ENCODE results near the gene DSTYK. TPM values are rescaled to one million over a fixed set of nuclear protein-coding genes. Genes with fewer than 3 reads are reported as not detected.
"Not testable (repeated sequence)": the region's sequence is repeated elsewhere in the genome, so short reads cannot be mapped to it uniquely, and the experiment has no call there.

The DSTYK gene
- total RNA-seq, 1 experiment from 2014 or later, result 31.1 TPM

- DNase-seq (ENCODE audit: low read depth, low spot score), result no peak
- in situ Hi-C loops (cut with HindIII; ENCODE audit: low pct_unique_long_range_greater_than_20kb, low sequenced_read_pairs), result no loop called here
Observed at GRCh38 chr1:205243350-205244191, 32.1 kb upstream of the DSTYK start.

- no peak for DNase-seq (ENCODE audit: low read depth, low spot score)
- in situ Hi-C loops (cut with HindIII; ENCODE audit: low pct_unique_long_range_greater_than_20kb, low sequenced_read_pairs), result no loop called here
Observed at GRCh38 chr1:205241366-205242030, 30.0 kb upstream of the DSTYK start.

- in situ Hi-C loops (cut with HindIII; ENCODE audit: low pct_unique_long_range_greater_than_20kb, low sequenced_read_pairs), result no loop called here
- no peak for DNase-seq (ENCODE audit: low read depth, low spot score)
Observed at GRCh38 chr1:205240569-205240968, 29.1 kb upstream of the DSTYK start.

- DNase-seq (ENCODE audit: low read depth, low spot score), result no peak
- in situ Hi-C loops (cut with HindIII; ENCODE audit: low pct_unique_long_range_greater_than_20kb, low sequenced_read_pairs), result no loop called here
Observed at GRCh38 chr1:205240118-205240517, 28.6 kb upstream of the DSTYK start.

- in situ Hi-C loops (cut with HindIII; ENCODE audit: low pct_unique_long_range_greater_than_20kb, low sequenced_read_pairs), result no loop called here
- no peak for DNase-seq (ENCODE audit: low read depth, low spot score)
Observed at GRCh38 chr1:205239078-205239477, 27.6 kb upstream of the DSTYK start.

- no peak for DNase-seq (ENCODE audit: low read depth, low spot score)
- in situ Hi-C loops (cut with HindIII; ENCODE audit: low pct_unique_long_range_greater_than_20kb, low sequenced_read_pairs), result no loop called here
Observed at GRCh38 chr1:205237526-205238484, 26.3 kb upstream of the DSTYK start.

GRCh38 chr1:205236951-205237475 lies 25.5 kb upstream of the DSTYK start:
- in situ Hi-C loops (cut with HindIII; ENCODE audit: low pct_unique_long_range_greater_than_20kb, low sequenced_read_pairs), result no loop called here
- DNase-seq (ENCODE audit: low read depth, low spot score), result no peak

GRCh38 chr1:205236526-205236925 lies 25.0 kb upstream of the DSTYK start:
- in situ Hi-C loops (cut with HindIII; ENCODE audit: low pct_unique_long_range_greater_than_20kb, low sequenced_read_pairs), result no loop called here
- DNase-seq (ENCODE audit: low read depth, low spot score), result no peak

- in situ Hi-C loops (cut with HindIII; ENCODE audit: low pct_unique_long_range_greater_than_20kb, low sequenced_read_pairs), result no loop called here
- no peak for DNase-seq (ENCODE audit: low read depth, low spot score)
Observed at GRCh38 chr1:205235951-205236350, 24.4 kb upstream of the DSTYK start.

- in situ Hi-C loops (cut with HindIII; ENCODE audit: low pct_unique_long_range_greater_than_20kb, low sequenced_read_pairs); DNase-seq (ENCODE audit: low read depth, low spot score): not testable (repeated sequence)
Observed at GRCh38 chr1:205233986-205234385, 22.5 kb upstream of the DSTYK start.

- in situ Hi-C loops (cut with HindIII; ENCODE audit: low pct_unique_long_range_greater_than_20kb, low sequenced_read_pairs), result no loop called here
- no peak for DNase-seq (ENCODE audit: low read depth, low spot score)
Observed at GRCh38 chr1:205232945-205233397, 21.5 kb upstream of the DSTYK start.

GRCh38 chr1:205232127-205232820 lies 20.8 kb upstream of the DSTYK start:
- DNase-seq (ENCODE audit: low read depth, low spot score), result no peak
- in situ Hi-C loops (cut with HindIII; ENCODE audit: low pct_unique_long_range_greater_than_20kb, low sequenced_read_pairs), result no loop called here

GRCh38 chr1:205230982-205231381 lies 19.5 kb upstream of the DSTYK start:
- no peak for DNase-seq (ENCODE audit: low read depth, low spot score)
- in situ Hi-C loops (cut with HindIII; ENCODE audit: low pct_unique_long_range_greater_than_20kb, low sequenced_read_pairs), result no loop called here

GRCh38 chr1:205229916-205230700 lies 18.6 kb upstream of the DSTYK start:
- in situ Hi-C loops (cut with HindIII; ENCODE audit: low pct_unique_long_range_greater_than_20kb, low sequenced_read_pairs), result no loop called here

GRCh38 chr1:205229399-205229871 lies 17.9 kb upstream of the DSTYK start:
- DNase-seq (ENCODE audit: low read depth, low spot score), result peak; percentile 81
- in situ Hi-C loops (cut with HindIII; ENCODE audit: low pct_unique_long_range_greater_than_20kb, low sequenced_read_pairs), result no loop called here

More at GRCh38 chr1:205229916-205230700, 18.6 kb upstream of the DSTYK start:
- no peak for DNase-seq (ENCODE audit: low read depth, low spot score)

- in situ Hi-C loops (cut with HindIII; ENCODE audit: low pct_unique_long_range_greater_than_20kb, low sequenced_read_pairs), result no loop called here
Observed at GRCh38 chr1:205228093-205228521, 16.6 kb upstream of the DSTYK start.

More at GRCh38 chr1:205228093-205228521, 16.6 kb upstream of the DSTYK start:
- no peak for DNase-seq (ENCODE audit: low read depth, low spot score)

Measured in SK-MEL-5 (cell line).